GM12878 (cell line): Measurements from ENCODE around the gene AK8. TPM values are rescaled to one million over a fixed set of nuclear protein-coding genes. Genes with fewer than 3 reads are reported as not detected.

Experiments used
- ATAC-seq: fragments of 200-7000 bp; cut with Tn5 transposase; 3 replicates; pipeline ENCODE4 v1.9.1; 2020; ENCODE audit warnings: mild to moderate bottlenecking, moderate library complexity
- BruUV-seq: library from RNA; stranded (reverse); fragments of 400-500 nt; replicated peaks from 2 replicates; lab custom pipeline; 2021; lab: Mats Ljungman, UMichigan
- CTCF ChIA-PET: fragments of 300-600 bp; sonication (Branson Sonifier 250); formaldehyde crosslinking; extraction: SDS; loops from one replicate; lab custom pipeline; 2021; ENCODE audit warnings: inconsistent platforms; lab: Yijun Ruan, JAX
- POLR2A ChIA-PET: fragments of 350-600 bp; formaldehyde crosslinking; extraction: SDS; loops from one replicate; lab custom pipeline; 2021; ENCODE audit warnings: inconsistent platforms; lab: Charles Lee
- RAD21 ChIA-PET: fragments of 300-600 bp; sonication (Branson Sonifier 250); formaldehyde crosslinking; loops from one replicate; lab custom pipeline; 2023; ENCODE audit warnings: antibody characterized with exemption; ENCODE audit not compliant: unreplicated experiment; lab: Charles Lee
- SMC1A ChIA-PET: fragments of 300-600 bp; sonication (Branson Sonifier 250); formaldehyde crosslinking; loops from one replicate; lab custom pipeline; 2023; ENCODE audit not compliant: unreplicated experiment, uncharacterized antibody; lab: Charles Lee
- DNase-seq: peaks from one replicate; pipeline ENCODE4 v3.0.0-alpha.2; 2011; ENCODE audit warnings: low read depth, low spot score
- FAIRE-seq: peaks from 3 replicates; lab custom pipeline; 2011; peaks lifted over from hg19 to GRCh38; lab: Jason Lieb, UNC
- H2AFZ ChIP-seq: 2 replicates; pipeline ENCODE4 v1.6.0; 2011; ENCODE audit warnings: low read depth, low read length, control low read depth; ENCODE audit not compliant: control insufficient read depth
- H3K27ac ChIP-seq: 2 replicates; pipeline ENCODE4 v1.5.1; 2011; ENCODE audit warnings: control low read depth; ENCODE audit not compliant: control insufficient read depth, insufficient read depth
- H3K27me3 ChIP-seq, 2 experiments: replicated peaks in 1 of 2; 2 replicates each; pipeline versions ENCODE4 v1.6.0 to v1.6.1; 2011; ENCODE audit warnings: low read length in 1 of 2; ENCODE audit not compliant: control insufficient read depth in 2 of 2, insufficient read depth in 2 of 2
- H3K36me3 ChIP-seq, 2 experiments: 2 replicates each; pipeline ENCODE4 v1.5.1; 2011; ENCODE audit warnings: low read length in 1 of 2; ENCODE audit not compliant: control insufficient read depth in 2 of 2, insufficient read depth in 2 of 2
- H3K4me1 ChIP-seq: 2 replicates; pipeline ENCODE4 v1.6.1; 2011; ENCODE audit warnings: mild to moderate bottlenecking, low read length, moderate library complexity, mixed read lengths; ENCODE audit not compliant: control insufficient read depth, insufficient read depth
- H3K4me2 ChIP-seq: 2 replicates; pipeline ENCODE4 v1.6.0; 2011; ENCODE audit warnings: control low read depth; ENCODE audit not compliant: control insufficient read depth, insufficient read depth
- H3K4me3 ChIP-seq: fragments of 200-600 bp; sonication (generic); 2 replicates; pipeline ENCODE4 v1.5.1; 2016
- H3K79me2 ChIP-seq: 2 replicates; pipeline ENCODE4 v1.6.0; 2011; ENCODE audit warnings: low read length; ENCODE audit not compliant: control insufficient read depth, insufficient read depth
- H3K9ac ChIP-seq: 2 replicates; pipeline ENCODE4 v1.8.0; 2011; ENCODE audit warnings: low read length, control low read depth, mixed read lengths; ENCODE audit not compliant: control insufficient read depth, insufficient read depth
- H3K9me3 ChIP-seq: replicated peaks from 3 replicates; pipeline ENCODE4 v1.5.1; 2011; ENCODE audit warnings: mild to moderate bottlenecking, low read length; ENCODE audit not compliant: control insufficient read depth, insufficient read depth
- H4K20me1 ChIP-seq: 2 replicates; pipeline ENCODE4 v1.6.0; 2011; ENCODE audit not compliant: control insufficient read depth, insufficient read depth
- ATF7 ChIP-seq: fragments of 450-650 bp; IDR thresholded peaks from 2 replicates; pipeline ENCODE4 v1.6.1; 2016; ENCODE audit warnings: low read depth, mild to moderate bottlenecking
- BMI1 ChIP-seq: fragments of 450-650 bp; IDR thresholded peaks from 2 replicates; pipeline ENCODE4 v1.6.1; 2016; ENCODE audit warnings: mild to moderate bottlenecking, moderate library complexity, borderline replicate concordance
- CBFB ChIP-seq: IDR thresholded peaks from 2 replicates; pipeline ENCODE4 v1.6.1; 2016; ENCODE audit warnings: antibody characterized with exemption, low read depth
- CHD2 ChIP-seq: IDR thresholded peaks from 2 replicates; pipeline ENCODE4 v1.6.1; 2011; ENCODE audit warnings: low read depth, low read length, improper control_type of control experiment, borderline replicate concordance
- CREB1 ChIP-seq: IDR thresholded peaks from 2 replicates; pipeline ENCODE4 v1.6.1; 2012; ENCODE audit warnings: low read depth, mild to moderate bottlenecking, inconsistent platforms
- EP300 ChIP-seq, 2 experiments: fragments of 150-350 bp in 1 of 2; IDR thresholded peaks; 2 replicates each; pipeline ENCODE4 v1.6.1; 2011 to 2012; ENCODE audit warnings: low read depth in 2 of 2, low read length in 2 of 2, borderline replicate concordance in 1 of 2, improper control_type of control experiment in 1 of 2, inconsistent platforms in 1 of 2; ENCODE audit not compliant: control insufficient read depth in 1 of 2
- IKZF2 ChIP-seq, 2 experiments: fragments of 450-650 bp; IDR thresholded peaks; 2 replicates each; pipeline ENCODE4 v1.6.1; 2017; ENCODE audit warnings: mild to moderate bottlenecking in 2 of 2, moderate library complexity in 2 of 2
- IRF3 ChIP-seq: fragments of 450-650 bp; IDR thresholded peaks from 2 replicates; pipeline ENCODE4 v1.6.1; 2014; ENCODE audit warnings: mild to moderate bottlenecking
- NFYB ChIP-seq: IDR thresholded peaks from 2 replicates; pipeline ENCODE4 v1.6.1; 2011; ENCODE audit warnings: low read depth, mild to moderate bottlenecking, low read length, improper control_type of control experiment, moderate library complexity; ENCODE audit not compliant: insufficient read depth
- PAX5 ChIP-seq: IDR thresholded peaks from 2 replicates; pipeline ENCODE4 v1.6.1; 2011; ENCODE audit warnings: low read depth, low read length, borderline replicate concordance
- SMAD1 ChIP-seq: fragments of 450-650 bp; IDR thresholded peaks from 2 replicates; pipeline ENCODE4 v1.6.1; 2018; ENCODE audit warnings: mild to moderate bottlenecking, low read depth; ENCODE audit not compliant: partially characterized antibody
- SMC3 ChIP-seq: IDR thresholded peaks from 2 replicates; pipeline ENCODE4 v1.6.1; 2011; ENCODE audit warnings: low read length, improper control_type of control experiment, borderline replicate concordance
- YBX1 ChIP-seq: fragments of 450-650 bp; IDR thresholded peaks from 2 replicates; pipeline ENCODE4 v1.6.1; 2016; ENCODE audit warnings: antibody characterized with exemption
- ZNF384 ChIP-seq: IDR thresholded peaks from 2 replicates; pipeline ENCODE4 v1.6.1; 2012; ENCODE audit warnings: low read depth, mild to moderate bottlenecking, low read length, improper control_type of control experiment, borderline replicate concordance
- ZNF687 ChIP-seq: fragments of 450-650 bp; IDR thresholded peaks from 2 replicates; pipeline ENCODE4 v1.6.1; 2017; ENCODE audit warnings: mild to moderate bottlenecking, moderate library complexity
- WGBS: methylation state at CpG from one replicate; pipeline ENCODE4 v1.1.6; 2016; ENCODE audit warnings: low lambda C conversion rate; ENCODE audit not compliant: insufficient replicate concordance, insufficient coverage; ENCODE audit errors: missing lambda C conversion rate; 5-methylcytosine and 5-hydroxymethylcytosine counted together
- in situ Hi-C: fragments of 300-500 bp; cut with MboI; formaldehyde crosslinking; loops from 9 replicates; pipeline ENCODE4 v1.14.3; 2018; ENCODE audit warnings: mixed read lengths
- intact Hi-C: fragments of 100-400 bp; cut with micrococcal nuclease; formaldehyde crosslinking; loops from one replicate; pipeline ENCODE4 v1.14.2; 2022; ENCODE audit not compliant: unreplicated experiment
- polyA plus RNA-seq, 11 experiments: library from polyadenylated mRNA; depleted of rRNA in 4 of 11; unstranded in 6 of 11; stranded (reverse) in 5 of 11; fragments of >200 nt; fragmentation: Nextera tagmentation in 4 of 11; fragmentation: Illumina TruSeq in 1 of 11; extraction: Ambion mirVana in 4 of 11; extraction: Trizol in 1 of 11; gene quantifications; 1 replicate in 1 of 11; 2 replicates in 10 of 11; pipeline versions ENCODE4 v1.2.1 to v1.2.3, GENCODE V29; 2011 to 2016; ENCODE audit warnings: inconsistent platforms in 2 of 11, missing spikeins in 2 of 11, low read depth in 1 of 11
- total RNA-seq, 4 experiments: library from RNA; depleted of rRNA in 3 of 4; stranded (reverse); fragments of >200 nt in 3 of 4; fragmentation: Illumina TruSeq in 1 of 4; extraction: Trizol in 1 of 4; gene quantifications; 2 replicates each; pipeline versions ENCODE4 v1.2.1 to v1.2.3, GENCODE V29; 2013 to 2021
- TF ChIP-seq, protein P1 (sequence below): fragments of 450-650 bp; IDR thresholded peaks from 2 replicates; pipeline ENCODE4 v1.6.1; 2016; ENCODE audit warnings: mild to moderate bottlenecking
- TF ChIP-seq, protein P2 (sequence below): IDR thresholded peaks from 2 replicates; pipeline ENCODE4 v1.6.1; 2011; ENCODE audit warnings: low read depth, mild to moderate bottlenecking, low read length, moderate library complexity, borderline replicate concordance; ENCODE audit errors: extremely low read depth

The AK8 gene
- total and polyA plus RNA-seq, 10 of the 15 experiments (the other 5 are each of a cell fraction or from before 2014, with no cell fraction given) = 0.03 to 0.12 (median 0.06) TPM; not detected in 5

DNA sequence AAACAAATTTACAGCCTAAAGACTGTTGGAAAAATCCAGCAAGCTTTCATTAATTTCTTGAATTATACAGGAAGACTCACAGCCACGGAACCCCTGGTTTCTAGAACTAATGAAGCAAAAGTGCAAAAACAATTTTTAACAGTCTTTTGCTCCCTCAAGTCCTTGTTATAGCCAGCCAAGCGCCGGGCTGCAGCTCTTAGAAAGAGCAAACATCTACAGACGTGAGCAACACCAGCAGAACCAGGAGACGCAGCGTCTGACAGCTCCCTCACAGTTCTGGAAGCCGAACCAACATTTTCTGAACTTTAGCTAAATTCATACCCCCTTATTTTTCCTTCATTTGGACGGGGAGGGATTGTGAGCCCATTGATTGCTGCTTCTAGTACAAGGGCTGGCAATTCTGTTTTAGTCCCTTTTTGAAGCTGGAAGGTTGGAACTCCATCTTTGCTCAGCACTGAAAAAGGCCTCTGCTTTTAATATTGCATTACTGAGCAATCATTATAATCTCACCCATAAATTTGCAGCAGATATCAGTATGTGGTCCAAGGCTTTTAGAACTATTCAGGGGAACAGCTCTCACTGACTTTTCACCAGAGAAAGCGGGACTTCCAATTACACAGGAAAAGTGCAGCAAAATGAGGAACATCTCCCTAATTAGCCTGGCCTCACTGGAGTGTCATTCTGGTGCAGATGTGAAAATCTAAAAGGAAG is 45.8 kb downstream of the AK8 start:
- FAIRE-seq = no peak
- in situ Hi-C loops = no loop called here
- no peak for TF ChIP-seq CHD2
- no peak for TF ChIP-seq PAX5
- TF ChIP-seq IKZF2 (IDR thresholded peaks at IDR 0.05) = no peak
- no peak for TF ChIP-seq ZNF687
- TF ChIP-seq CBFB = no peak
- TF ChIP-seq NFYB = no peak
- no peak for TF ChIP-seq SMAD1
- TF ChIP-seq, protein P1, sequence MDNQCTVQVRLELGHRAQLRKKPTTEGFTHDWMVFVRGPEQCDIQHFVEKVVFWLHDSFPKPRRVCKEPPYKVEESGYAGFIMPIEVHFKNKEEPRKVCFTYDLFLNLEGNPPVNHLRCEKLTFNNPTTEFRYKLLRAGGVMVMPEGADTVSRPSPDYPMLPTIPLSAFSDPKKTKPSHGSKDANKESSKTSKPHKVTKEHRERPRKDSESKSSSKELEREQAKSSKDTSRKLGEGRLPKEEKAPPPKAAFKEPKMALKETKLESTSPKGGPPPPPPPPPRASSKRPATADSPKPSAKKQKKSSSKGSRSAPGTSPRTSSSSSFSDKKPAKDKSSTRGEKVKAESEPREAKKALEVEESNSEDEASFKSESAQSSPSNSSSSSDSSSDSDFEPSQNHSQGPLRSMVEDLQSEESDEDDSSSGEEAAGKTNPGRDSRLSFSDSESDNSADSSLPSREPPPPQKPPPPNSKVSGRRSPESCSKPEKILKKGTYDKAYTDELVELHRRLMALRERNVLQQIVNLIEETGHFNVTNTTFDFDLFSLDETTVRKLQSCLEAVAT = no peak
- no peak for TF ChIP-seq ZNF384
- TF ChIP-seq SMC3 = no peak
- TF ChIP-seq CREB1 = no peak
- TF ChIP-seq BMI1 = no peak
- no peak for TF ChIP-seq ATF7
- no peak for TF ChIP-seq EP300 (IDR thresholded peaks at IDR 0.05; ENCODE audit: borderline replicate concordance in 1 of 2, control insufficient read depth in 1 of 2, low read depth in 2 of 2, low read length in 2 of 2)
- no peak for TF ChIP-seq IRF3
- TF ChIP-seq, protein P2, sequence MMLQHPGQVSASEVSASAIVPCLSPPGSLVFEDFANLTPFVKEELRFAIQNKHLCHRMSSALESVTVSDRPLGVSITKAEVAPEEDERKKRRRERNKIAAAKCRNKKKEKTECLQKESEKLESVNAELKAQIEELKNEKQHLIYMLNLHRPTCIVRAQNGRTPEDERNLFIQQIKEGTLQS = no peak
- TF ChIP-seq YBX1 = no peak

More for the DNA sequence above, 45.8 kb downstream of the AK8 start:
- no TSS peak for BruUV-seq
- no peaks in the 10 kb centered on the region for H3K79me2 ChIP-seq
- ChIA-PET RAD21 (no interaction called here), SMC1A (interaction anchor here (0.7 kb wide), 1 partner anchor 12 kb away, joined by 3 read pairs; no protein-coding TSS in a partner anchor), POLR2A (interaction anchor here (0.5 to 0.6 kb wide), 2 partner anchors 47 to 310 kb away, joined by 3 to 8 read pairs; no protein-coding TSS in a partner anchor), CTCF (no interaction called here)
- no peaks in the 10 kb centered on the region for H3K4me1 ChIP-seq
- H2AFZ ChIP-seq = no peak overlapping the region
- no peaks in the 10 kb centered on the region; a peak in 2 of 4 replicates for H3K27me3 ChIP-seq
- no peaks in the 10 kb centered on the region for H4K20me1 ChIP-seq
- no peak overlapping the region for H3K4me3 ChIP-seq
- no peak overlapping the region for H3K4me2 ChIP-seq
- H3K27ac ChIP-seq = no peak overlapping the region
- DNase-seq = no peak
- H3K9ac ChIP-seq = no peak overlapping the region
- H3K9me3 ChIP-seq = no peaks in the 10 kb centered on the region
- intact Hi-C loops = no loop called here
- no peaks in the 10 kb centered on the region for H3K36me3 ChIP-seq
- 48% methylated on average over 9 of the region's 9 CpGs for WGBS
- no peak for ATAC-seq
